ENCODE data around the gene MRI1.

The MRI1 gene

DNA sequence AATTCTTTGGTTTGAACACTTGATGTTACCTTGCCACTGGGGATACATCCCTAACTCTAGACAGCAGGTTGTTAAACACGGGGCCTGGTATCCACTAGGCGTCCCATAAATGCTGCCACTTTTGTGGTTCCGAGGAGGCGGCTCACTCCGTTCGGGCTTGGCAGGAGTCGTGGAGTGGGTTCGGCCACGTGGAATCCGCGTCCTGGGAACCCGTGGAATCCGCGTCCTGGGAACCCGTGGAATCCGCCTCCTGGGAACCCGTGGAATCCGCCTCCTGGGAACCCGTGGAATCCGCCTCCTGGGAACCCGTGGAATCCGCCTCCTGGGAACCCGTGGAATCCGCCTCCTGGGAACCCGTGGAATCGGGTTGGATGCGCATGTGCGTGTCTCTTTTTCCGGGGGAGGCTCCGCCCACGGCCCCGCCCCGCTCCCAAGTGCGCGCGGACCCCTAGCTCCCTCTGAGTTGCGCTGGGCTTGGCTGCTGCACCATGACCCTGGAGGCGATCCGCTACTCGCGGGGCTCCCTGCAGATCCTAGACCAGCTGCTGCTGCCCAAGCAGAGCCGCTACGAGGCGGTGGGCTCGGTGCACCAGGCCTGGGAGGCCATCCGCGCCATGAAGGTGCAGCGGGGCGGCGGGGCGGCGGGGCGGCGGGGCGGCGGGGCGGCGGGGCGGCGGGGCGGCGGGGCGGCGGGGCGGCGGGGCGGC lies at the start of gene MRI1:
Gene MRI1, plus strand, starts transcription at position 422 of the 707 bp plus-strand sequence. Its CDS starts 67 bp downstream, at position 489.
- H3K27me3 ChIP-seq (ENCODE audit: control insufficient read depth in 1 of 2, insufficient read depth in 2 of 2, low read length in 2 of 2) = no peaks in the 10 kb centered on the region
- H3K9me3 ChIP-seq (ENCODE audit: control insufficient read depth in 1 of 2, low read length in 2 of 2) = no peaks in the 10 kb centered on the region
- H3K27ac ChIP-seq (ENCODE audit: low read depth, low read length) = no peak within 1 kb of the TSS
- peak within 1 kb of the TSS; percentile 51 to 72 for H3K9ac ChIP-seq (ENCODE audit: low read depth in 1 of 2, low read length in 2 of 2)
- peaks cover 5 to 38% of the 10 kb centered on the region in 2 donors for H3K36me3 ChIP-seq (ENCODE audit: control insufficient read depth in 1 of 2, insufficient read depth in 2 of 2, low read length in 2 of 2)
- peaks cover 12 to 14% of the 10 kb centered on the region in 2 donors for H3K4me1 ChIP-seq (ENCODE audit: control insufficient read depth in 1 of 2, insufficient read depth in 2 of 2, low read length in 2 of 2)
- peak within 1 kb of the TSS; percentile 68 to 79 for H3K4me3 ChIP-seq (ENCODE audit: low read depth in 1 of 2, low read length in 2 of 2)

DNA sequence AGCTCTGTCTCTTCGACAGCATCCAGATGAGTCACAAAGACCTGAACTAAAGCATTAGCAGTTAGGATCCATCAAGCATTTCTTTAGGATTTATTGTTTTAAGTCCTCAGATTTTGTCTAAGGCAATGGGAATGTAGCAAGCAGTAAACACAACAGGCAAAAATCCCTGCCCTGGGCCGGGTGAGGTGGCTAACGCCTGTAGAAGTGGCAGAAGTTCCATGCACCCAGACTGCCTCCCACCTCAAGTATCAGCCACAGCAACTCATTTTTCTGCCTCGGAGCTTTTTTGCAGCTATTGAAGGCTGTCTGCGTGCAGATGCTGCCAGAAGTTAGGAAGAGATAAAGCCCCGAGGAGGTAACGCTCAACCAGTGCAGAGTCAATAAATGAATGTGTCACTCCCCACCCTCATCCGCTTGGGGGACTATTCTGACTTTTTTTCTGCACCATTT lies 47.1 kb upstream of the MRI1 start:
- no peak overlapping the region for H3K9ac ChIP-seq (ENCODE audit: low read depth in 1 of 2, low read length in 2 of 2)
- no peak overlapping the region for H3K27ac ChIP-seq (ENCODE audit: low read depth, low read length)
- H3K9me3 ChIP-seq (ENCODE audit: control insufficient read depth in 1 of 2, low read length in 2 of 2) = peaks cover 0 to 3% of the 10 kb centered on the region in 2 donors
- peaks cover 0 to 6% of the 10 kb centered on the region in 2 donors for H3K27me3 ChIP-seq (ENCODE audit: control insufficient read depth in 1 of 2, insufficient read depth in 2 of 2, low read length in 2 of 2)
- H3K4me1 ChIP-seq (ENCODE audit: control insufficient read depth in 1 of 2, insufficient read depth in 2 of 2, low read length in 2 of 2) = no peaks in the 10 kb centered on the region
- no peak overlapping the region for H3K4me3 ChIP-seq (ENCODE audit: low read depth in 1 of 2, low read length in 2 of 2)
- no peaks in the 10 kb centered on the region for H3K36me3 ChIP-seq (ENCODE audit: control insufficient read depth in 1 of 2, insufficient read depth in 2 of 2, low read length in 2 of 2)

DNA sequence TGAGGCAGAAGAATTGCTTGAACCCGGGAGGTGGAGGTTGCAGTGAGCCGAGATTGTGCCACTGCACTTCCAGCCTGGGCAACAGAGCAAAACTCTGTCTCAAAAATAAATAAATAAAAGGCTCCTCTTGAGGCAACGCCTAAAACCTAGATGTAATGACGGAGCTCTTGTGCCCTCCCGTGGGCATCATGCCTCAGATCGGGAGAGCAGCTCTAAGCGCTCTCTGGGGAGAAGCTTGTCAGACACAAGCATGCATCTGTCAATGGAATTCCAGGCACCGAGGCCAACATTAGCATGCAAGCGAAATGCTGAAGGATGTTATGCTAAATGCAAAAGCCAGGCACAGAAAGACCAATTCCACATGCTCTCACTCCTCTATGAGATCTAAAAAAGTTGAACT lies 45.6 kb upstream of the MRI1 start:
- no peak overlapping the region for H3K4me3 ChIP-seq (ENCODE audit: low read depth in 1 of 2, low read length in 2 of 2)
- no peak overlapping the region for H3K27ac ChIP-seq (ENCODE audit: low read depth, low read length)
- no peaks in the 10 kb centered on the region for H3K4me1 ChIP-seq (ENCODE audit: control insufficient read depth in 1 of 2, insufficient read depth in 2 of 2, low read length in 2 of 2)
- H3K9me3 ChIP-seq (ENCODE audit: control insufficient read depth in 1 of 2, low read length in 2 of 2) = peaks cover 0 to 3% of the 10 kb centered on the region in 2 donors
- no peak overlapping the region for H3K9ac ChIP-seq (ENCODE audit: low read depth in 1 of 2, low read length in 2 of 2)
- no peaks in the 10 kb centered on the region for H3K36me3 ChIP-seq (ENCODE audit: control insufficient read depth in 1 of 2, insufficient read depth in 2 of 2, low read length in 2 of 2)
- no peaks in the 10 kb centered on the region for H3K27me3 ChIP-seq (ENCODE audit: control insufficient read depth in 1 of 2, insufficient read depth in 2 of 2, low read length in 2 of 2)

DNA sequence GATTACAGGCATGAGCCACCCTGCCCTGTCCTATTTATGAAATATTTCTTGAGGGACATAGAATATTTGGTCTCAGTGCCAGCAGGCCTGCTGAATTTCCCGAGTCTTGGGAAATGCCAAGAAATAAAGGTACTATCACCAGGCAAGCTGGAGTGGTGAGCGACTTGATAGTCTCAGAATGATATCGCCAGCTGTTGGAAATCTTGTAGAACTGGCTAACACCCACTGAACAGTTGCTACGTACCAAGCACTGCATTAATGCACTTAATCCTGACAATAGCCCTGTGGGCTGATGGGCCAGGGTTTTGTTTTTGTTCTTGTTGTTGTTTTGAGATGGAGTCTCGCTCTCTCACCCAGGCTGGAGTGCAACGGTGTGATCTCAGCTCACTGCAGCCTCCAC lies 42.2 kb upstream of the MRI1 start:
- H3K4me3 ChIP-seq (ENCODE audit: low read depth in 1 of 2, low read length in 2 of 2) = no peak overlapping the region
- H3K9me3 ChIP-seq (ENCODE audit: control insufficient read depth in 1 of 2, low read length in 2 of 2) = no peaks in the 10 kb centered on the region
- no peaks in the 10 kb centered on the region for H3K27me3 ChIP-seq (ENCODE audit: control insufficient read depth in 1 of 2, insufficient read depth in 2 of 2, low read length in 2 of 2)
- H3K36me3 ChIP-seq (ENCODE audit: control insufficient read depth in 1 of 2, insufficient read depth in 2 of 2, low read length in 2 of 2) = no peaks in the 10 kb centered on the region
- H3K9ac ChIP-seq (ENCODE audit: low read depth in 1 of 2, low read length in 2 of 2) = no peak overlapping the region
- H3K4me1 ChIP-seq (ENCODE audit: control insufficient read depth in 1 of 2, insufficient read depth in 2 of 2, low read length in 2 of 2) = no peaks in the 10 kb centered on the region
- H3K27ac ChIP-seq (ENCODE audit: low read depth, low read length) = no peak overlapping the region

DNA sequence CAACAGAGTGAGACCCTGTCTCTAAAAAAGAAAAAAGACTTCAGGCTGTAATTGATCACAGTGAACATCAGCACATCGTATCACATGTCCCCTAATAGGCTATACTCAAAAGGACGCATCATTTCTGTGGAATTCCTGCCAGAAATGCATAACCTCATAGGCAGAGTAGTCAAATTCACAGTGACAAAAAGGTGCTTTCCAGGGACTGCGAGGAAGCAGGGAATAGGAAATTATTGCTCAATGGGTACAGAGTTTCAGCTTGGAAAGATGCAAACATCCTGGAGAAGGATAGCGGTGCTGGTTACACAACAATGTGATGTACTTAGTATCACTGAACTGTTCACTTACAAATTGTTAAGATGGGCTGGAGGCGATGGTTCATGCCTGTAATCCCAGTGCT lies 41.1 kb upstream of the MRI1 start:
- no peaks in the 10 kb centered on the region for H3K36me3 ChIP-seq (ENCODE audit: control insufficient read depth in 1 of 2, insufficient read depth in 2 of 2, low read length in 2 of 2)

DNA sequence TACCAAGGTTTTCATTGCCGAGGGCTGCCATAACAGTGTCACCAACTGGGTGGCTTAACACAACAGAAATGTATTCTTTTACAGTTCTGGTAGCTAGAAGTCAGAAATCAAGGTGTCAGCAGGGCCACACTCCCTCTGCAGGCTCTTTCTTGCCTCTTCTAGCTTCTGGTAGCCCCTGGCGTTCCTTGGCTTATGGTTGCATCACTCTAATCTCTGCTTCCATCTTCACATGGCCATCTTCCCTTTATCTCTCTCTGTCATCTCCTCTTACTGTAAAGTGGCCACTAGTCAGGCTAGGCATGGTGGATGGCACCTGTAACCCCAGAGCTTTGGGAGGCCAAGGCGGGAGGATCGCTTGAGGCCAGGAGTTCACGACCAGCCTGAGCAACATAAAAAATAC lies 38.0 kb upstream of the MRI1 start:
- no peaks in the 10 kb centered on the region for H3K36me3 ChIP-seq (ENCODE audit: control insufficient read depth in 1 of 2, insufficient read depth in 2 of 2, low read length in 2 of 2)
- H3K9ac ChIP-seq (ENCODE audit: low read depth in 1 of 2, low read length in 2 of 2) = no peak overlapping the region
- no peak overlapping the region for H3K27ac ChIP-seq (ENCODE audit: low read depth, low read length)
- peaks cover 6% of the 10 kb centered on the region in 2 donors for H3K4me1 ChIP-seq (ENCODE audit: control insufficient read depth in 1 of 2, insufficient read depth in 2 of 2, low read length in 2 of 2)
- no peak overlapping the region for H3K4me3 ChIP-seq (ENCODE audit: low read depth in 1 of 2, low read length in 2 of 2)
- H3K9me3 ChIP-seq (ENCODE audit: control insufficient read depth in 1 of 2, low read length in 2 of 2) = no peaks in the 10 kb centered on the region
- H3K27me3 ChIP-seq (ENCODE audit: control insufficient read depth in 1 of 2, insufficient read depth in 2 of 2, low read length in 2 of 2) = no peaks in the 10 kb centered on the region

More for the DNA sequence above, 41.1 kb upstream of the MRI1 start:
- no peak overlapping the region for H3K27ac ChIP-seq (ENCODE audit: low read depth, low read length)
- no peak overlapping the region for H3K4me3 ChIP-seq (ENCODE audit: low read depth in 1 of 2, low read length in 2 of 2)
- H3K9ac ChIP-seq (ENCODE audit: low read depth in 1 of 2, low read length in 2 of 2) = no peak overlapping the region
- no peaks in the 10 kb centered on the region for H3K27me3 ChIP-seq (ENCODE audit: control insufficient read depth in 1 of 2, insufficient read depth in 2 of 2, low read length in 2 of 2)
- no peaks in the 10 kb centered on the region for H3K9me3 ChIP-seq (ENCODE audit: control insufficient read depth in 1 of 2, low read length in 2 of 2)
- no peaks in the 10 kb centered on the region for H3K4me1 ChIP-seq (ENCODE audit: control insufficient read depth in 1 of 2, insufficient read depth in 2 of 2, low read length in 2 of 2)

DNA sequence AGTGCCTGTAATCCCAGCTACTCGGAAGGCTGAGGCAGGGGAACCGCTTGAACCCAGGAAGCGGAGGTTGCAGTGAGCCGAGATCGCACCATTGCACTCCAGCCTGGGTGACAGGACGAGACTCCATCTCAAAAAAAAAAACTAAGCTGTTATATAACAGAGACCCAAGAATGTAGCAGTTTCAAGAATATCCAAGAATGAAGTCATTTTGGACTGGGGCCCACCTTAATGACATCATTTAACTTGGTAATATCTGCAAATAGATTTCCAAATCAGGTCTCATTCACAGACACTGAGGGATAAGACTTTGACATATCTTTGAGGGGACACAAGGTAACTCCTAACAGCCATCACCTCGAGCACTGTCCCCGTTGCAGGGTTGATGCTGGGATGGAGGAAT lies 36.5 kb upstream of the MRI1 start:
- H3K4me3 ChIP-seq (ENCODE audit: low read depth in 1 of 2, low read length in 2 of 2) = no peak overlapping the region
- H3K27ac ChIP-seq (ENCODE audit: low read depth, low read length) = no peak overlapping the region
- H3K9ac ChIP-seq (ENCODE audit: low read depth in 1 of 2, low read length in 2 of 2) = no peak overlapping the region
- H3K36me3 ChIP-seq (ENCODE audit: control insufficient read depth in 1 of 2, insufficient read depth in 2 of 2, low read length in 2 of 2) = no peaks in the 10 kb centered on the region
- no peaks in the 10 kb centered on the region for H3K9me3 ChIP-seq (ENCODE audit: control insufficient read depth in 1 of 2, low read length in 2 of 2)
- no peaks in the 10 kb centered on the region for H3K27me3 ChIP-seq (ENCODE audit: control insufficient read depth in 1 of 2, insufficient read depth in 2 of 2, low read length in 2 of 2)
- H3K4me1 ChIP-seq (ENCODE audit: control insufficient read depth in 1 of 2, insufficient read depth in 2 of 2, low read length in 2 of 2) = peaks cover 6 to 12% of the 10 kb centered on the region in 2 donors

DNA sequence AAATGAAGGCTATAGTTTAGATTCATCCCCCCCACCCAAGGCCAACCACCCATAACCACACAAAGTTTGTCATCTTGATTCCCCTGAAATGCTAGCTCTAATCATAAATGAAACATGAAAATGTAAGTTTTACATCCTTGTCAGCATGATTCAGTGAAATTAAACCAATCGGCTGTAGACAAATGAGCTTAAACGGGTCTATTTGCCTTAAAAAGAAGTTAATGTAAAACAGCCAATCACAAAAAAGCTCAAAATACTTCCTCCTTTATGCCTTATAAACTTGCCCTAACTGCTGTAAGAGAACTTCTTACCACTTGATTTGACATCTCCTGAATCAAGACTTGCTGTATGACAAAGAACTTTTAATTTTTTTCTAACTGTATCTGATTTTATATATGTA lies 34.5 kb upstream of the MRI1 start:
- H3K4me1 ChIP-seq (ENCODE audit: control insufficient read depth in 1 of 2, insufficient read depth in 2 of 2, low read length in 2 of 2) = peaks cover 6 to 12% of the 10 kb centered on the region in 2 donors
- H3K27me3 ChIP-seq (ENCODE audit: control insufficient read depth in 1 of 2, insufficient read depth in 2 of 2, low read length in 2 of 2) = no peaks in the 10 kb centered on the region
- no peak overlapping the region for H3K4me3 ChIP-seq (ENCODE audit: low read depth in 1 of 2, low read length in 2 of 2)
- H3K9me3 ChIP-seq (ENCODE audit: control insufficient read depth in 1 of 2, low read length in 2 of 2) = no peaks in the 10 kb centered on the region
- peaks cover 0 to 3% of the 10 kb centered on the region in 2 donors for H3K36me3 ChIP-seq (ENCODE audit: control insufficient read depth in 1 of 2, insufficient read depth in 2 of 2, low read length in 2 of 2)
- no peak overlapping the region for H3K27ac ChIP-seq (ENCODE audit: low read depth, low read length)
- no peak overlapping the region for H3K9ac ChIP-seq (ENCODE audit: low read depth in 1 of 2, low read length in 2 of 2)

DNA sequence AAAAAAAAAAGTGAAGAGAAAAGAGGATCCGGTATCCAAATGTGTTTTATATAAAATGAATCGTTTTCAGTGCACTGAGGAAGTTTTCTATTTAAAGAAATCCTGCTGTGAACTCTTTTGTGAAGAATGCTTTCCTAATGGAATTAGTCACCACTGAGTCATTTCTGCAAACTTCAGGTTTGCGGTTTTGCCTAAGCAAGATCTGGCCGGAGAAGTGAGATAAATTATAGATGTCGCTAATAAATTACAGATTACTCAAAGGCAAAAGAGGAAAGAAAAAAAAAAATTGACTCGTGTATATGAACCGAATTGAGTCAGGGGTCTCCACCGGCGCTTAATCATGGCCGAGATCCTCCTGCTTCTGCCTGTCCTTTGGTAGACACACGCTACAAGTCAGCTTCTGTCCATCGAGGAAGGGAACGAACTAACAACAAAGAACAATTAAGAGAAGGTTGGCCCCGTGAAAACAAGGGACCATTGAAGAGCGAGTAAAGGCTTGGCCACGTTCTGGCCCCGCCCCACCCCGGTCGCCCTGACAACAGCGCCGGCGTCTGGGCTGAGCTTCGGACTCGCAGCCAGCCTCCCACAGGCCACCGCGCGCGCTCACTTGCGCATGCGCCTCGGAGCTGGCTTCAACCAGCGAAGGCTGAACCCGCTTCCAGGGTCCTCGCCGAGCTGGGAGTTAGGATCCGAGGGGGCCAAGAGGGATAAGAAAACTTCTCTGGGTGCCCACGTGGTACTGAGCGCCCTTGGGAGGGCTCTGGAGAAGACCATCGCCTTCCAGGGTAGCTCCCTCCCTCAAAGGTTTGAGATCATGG lies 33.0 kb upstream of the MRI1 start:
- Histone ChIP-seq H3K4me3 (ENCODE audit: low read depth in 1 of 2, low read length in 2 of 2) (peak overlapping the region; percentile 77 to 81), H3K9ac (ENCODE audit: low read depth in 1 of 2, low read length in 2 of 2) (peak overlapping the region; percentile 87 to 96), H3K36me3 (ENCODE audit: control insufficient read depth in 1 of 2, insufficient read depth in 2 of 2, low read length in 2 of 2) (peaks cover 0 to 3% of the 10 kb centered on the region in 2 donors), H3K4me1 (ENCODE audit: control insufficient read depth in 1 of 2, insufficient read depth in 2 of 2, low read length in 2 of 2) (peaks cover 6 to 12% of the 10 kb centered on the region in 2 donors), H3K27ac (ENCODE audit: low read depth, low read length) (peak overlapping the region; percentile 86), H3K27me3 (ENCODE audit: control insufficient read depth in 1 of 2, insufficient read depth in 2 of 2, low read length in 2 of 2) (no peaks in the 10 kb centered on the region), H3K9me3 (ENCODE audit: control insufficient read depth in 1 of 2, low read length in 2 of 2) (no peaks in the 10 kb centered on the region)

DNA sequence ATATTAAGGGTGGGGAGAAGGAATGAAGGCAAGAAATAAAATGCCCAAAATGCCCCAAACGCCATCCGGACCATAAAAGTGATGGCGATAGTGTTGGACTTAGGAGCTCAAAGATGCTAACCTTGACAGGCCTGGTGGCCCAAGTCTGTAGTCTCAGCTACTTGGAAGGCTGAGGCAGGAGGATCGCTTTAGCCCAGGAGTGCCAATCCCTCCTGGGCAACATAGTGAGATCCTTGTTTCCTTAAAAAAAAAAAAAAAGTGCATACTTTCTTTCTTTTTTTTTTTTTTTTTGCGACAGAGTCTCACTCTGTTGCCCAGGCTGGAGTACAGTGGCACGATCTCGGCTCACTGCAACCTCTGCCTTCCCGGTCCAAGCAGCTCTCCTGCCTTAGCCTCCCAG lies 32.0 kb upstream of the MRI1 start:
- Histone ChIP-seq H3K4me1 (ENCODE audit: control insufficient read depth in 1 of 2, insufficient read depth in 2 of 2, low read length in 2 of 2) (peaks cover 6 to 12% of the 10 kb centered on the region in 2 donors), H3K27me3 (ENCODE audit: control insufficient read depth in 1 of 2, insufficient read depth in 2 of 2, low read length in 2 of 2) (no peaks in the 10 kb centered on the region), H3K9ac (ENCODE audit: low read depth in 1 of 2, low read length in 2 of 2) (peak overlapping the region; percentile 87 to 96), H3K4me3 (ENCODE audit: low read depth in 1 of 2, low read length in 2 of 2) (peak overlapping the region in 1 of 2 donors; percentile 81), H3K27ac (ENCODE audit: low read depth, low read length) (no peak overlapping the region), H3K36me3 (ENCODE audit: control insufficient read depth in 1 of 2, insufficient read depth in 2 of 2, low read length in 2 of 2) (peaks cover 0 to 3% of the 10 kb centered on the region in 2 donors), H3K9me3 (ENCODE audit: control insufficient read depth in 1 of 2, low read length in 2 of 2) (no peaks in the 10 kb centered on the region)

Data from duodenal mucosa (tissue), 2 donors.